Osteocyte (in vitro differentiated cells): ENCODE results near the gene ENTREP1. TPM values are rescaled to one million over a fixed set of nuclear protein-coding genes. Genes with fewer than 3 reads are reported as not detected.

Experiments
- DNase-seq: peaks from one replicate; pipeline ENCODE4 v3.0.0; 2021; ENCODE audit warnings: mixed read lengths; ENCODE audit not compliant: unreplicated experiment; ENCODE audit errors: extremely low spot score
- H3K27ac Mint-ChIP-seq: one replicate; pipeline ENCODE4 v1.8.0; 2021; ENCODE audit warnings: mild to moderate bottlenecking, mixed read lengths; ENCODE audit not compliant: unreplicated experiment
- H3K27me3 Mint-ChIP-seq: one replicate; pipeline ENCODE4 v1.8.0; 2021; ENCODE audit warnings: mixed read lengths; ENCODE audit not compliant: unreplicated experiment
- H3K36me3 Mint-ChIP-seq: one replicate; pipeline ENCODE4 v1.8.0; 2021; ENCODE audit warnings: mixed read lengths; ENCODE audit not compliant: unreplicated experiment
- H3K4me1 Mint-ChIP-seq: one replicate; pipeline ENCODE4 v1.8.0; 2021; ENCODE audit warnings: mixed read lengths; ENCODE audit not compliant: unreplicated experiment
- H3K4me3 Mint-ChIP-seq: one replicate; pipeline ENCODE4 v1.8.0; 2021; ENCODE audit warnings: mild to moderate bottlenecking, moderate library complexity, mixed read lengths; ENCODE audit not compliant: unreplicated experiment
- H3K9me3 Mint-ChIP-seq: one replicate; pipeline ENCODE4 v1.8.0; 2021; ENCODE audit warnings: mixed read lengths; ENCODE audit not compliant: unreplicated experiment
- CTCF ChIP-seq: fragments of 200-600 bp; sonication (generic); IDR thresholded peaks from 2 replicates; pipeline ENCODE4 v1.5.0; 2021; ENCODE audit warnings: antibody characterized with exemption, mild to moderate bottlenecking, moderate library complexity
- total RNA-seq: library from RNA; stranded (reverse); gene quantifications from 2 replicates; pipeline ENCODE4 v1.2.1, GENCODE V29; 2021

ENTREP1 gene
- total RNA-seq, 1 donor from 2014 or later, result 0.24 TPM

GRCh38 chr9:69391487-69391886 is 66.5 kb downstream of the ENTREP1 start:
- no peak for TF ChIP-seq CTCF
- no peaks in the 10 kb centered on the region for H3K9me3 Mint-ChIP-seq
- DNase-seq, result no peak
- no peaks in the 10 kb centered on the region for H3K36me3 Mint-ChIP-seq
- peaks cover 16% of the 10 kb centered on the region for H3K27me3 Mint-ChIP-seq
- H3K4me3 Mint-ChIP-seq, result no peak overlapping the region
- peaks cover 4% of the 10 kb centered on the region for H3K4me1 Mint-ChIP-seq
- H3K27ac Mint-ChIP-seq, result no peak overlapping the region

- H3K9me3 Mint-ChIP-seq, result no peaks in the 10 kb centered on the region
- no peak for TF ChIP-seq CTCF
- H3K36me3 Mint-ChIP-seq, result no peaks in the 10 kb centered on the region
- H3K4me1 Mint-ChIP-seq, result peaks cover 4% of the 10 kb centered on the region
- DNase-seq, result no peak
- H3K4me3 Mint-ChIP-seq, result no peak overlapping the region
- no peak overlapping the region for H3K27ac Mint-ChIP-seq
- H3K27me3 Mint-ChIP-seq, result peaks cover 16% of the 10 kb centered on the region
These were observed 66.9 kb downstream of the ENTREP1 start for GRCh38 chr9:69391946-69392345.

- no peaks in the 10 kb centered on the region for H3K36me3 Mint-ChIP-seq
These were observed 67.8 kb downstream of the ENTREP1 start for GRCh38 chr9:69392826-69393225.

GRCh38 chr9:69393425-69393824 is 68.4 kb downstream of the ENTREP1 start:
- no peak overlapping the region for H3K27ac Mint-ChIP-seq
- H3K9me3 Mint-ChIP-seq, result no peaks in the 10 kb centered on the region
- H3K4me3 Mint-ChIP-seq, result no peak overlapping the region
- peaks cover 6% of the 10 kb centered on the region for H3K27me3 Mint-ChIP-seq
- TF ChIP-seq CTCF, result no peak
- DNase-seq, result no peak
- peaks cover 4% of the 10 kb centered on the region for H3K4me1 Mint-ChIP-seq
- H3K36me3 Mint-ChIP-seq, result no peaks in the 10 kb centered on the region

More at GRCh38 chr9:69392826-69393225, 67.8 kb downstream of the ENTREP1 start:
- no peak for TF ChIP-seq CTCF
- H3K27me3 Mint-ChIP-seq, result peaks cover 11% of the 10 kb centered on the region
- DNase-seq, result no peak
- no peaks in the 10 kb centered on the region for H3K9me3 Mint-ChIP-seq
- peaks cover 4% of the 10 kb centered on the region for H3K4me1 Mint-ChIP-seq
- no peak overlapping the region for H3K27ac Mint-ChIP-seq
- no peak overlapping the region for H3K4me3 Mint-ChIP-seq

GRCh38 chr9:69395718-69396117 is 70.7 kb downstream of the ENTREP1 start:
- no peak overlapping the region for H3K4me3 Mint-ChIP-seq
- no peaks in the 10 kb centered on the region for H3K36me3 Mint-ChIP-seq
- peaks cover 4% of the 10 kb centered on the region for H3K4me1 Mint-ChIP-seq
- no peak for TF ChIP-seq CTCF
- H3K27me3 Mint-ChIP-seq, result peaks cover 2% of the 10 kb centered on the region
- no peak for DNase-seq
- no peaks in the 10 kb centered on the region for H3K9me3 Mint-ChIP-seq
- no peak overlapping the region for H3K27ac Mint-ChIP-seq
